Measurements from ENCODE around the gene STX18. TPM values are rescaled to one million over a fixed set of nuclear protein-coding genes. Genes with fewer than 3 reads are reported as not detected.

The STX18 gene
- total and polyA plus RNA-seq, 10 of the 15 experiments (the other 5 are each of a cell fraction or from before 2014, with no cell fraction given), result 8.2 to 46.6 (median 31.1) TPM

GRCh38 chr4:4504783-4505182, 37.1 kb downstream of the STX18 start (continued):
- no peak for TF ChIP-seq SUZ12 (IDR thresholded peaks at IDR 0.05; ENCODE audit: unreplicated experiment)
- no peak for TF ChIP-seq RFX5 (IDR thresholded peaks at IDR 0.05; ENCODE audit: low read depth, low read length)
- TF ChIP-seq USF2 (IDR thresholded peaks at IDR 0.05; ENCODE audit: borderline replicate concordance, low read depth, low read length), result no peak
- no peak for TF ChIP-seq MLLT1 (IDR thresholded peaks at IDR 0.05)
- TF ChIP-seq ZNF217 (IDR thresholded peaks at IDR 0.05), result no peak
- no peak for TF ChIP-seq JUNB (IDR thresholded peaks at IDR 0.05)
- no peak for TF ChIP-seq TCF7 (IDR thresholded peaks at IDR 0.05; ENCODE audit: borderline replicate concordance)

- POLR2A ChIA-PET, result interaction anchor here (0.8 to 2.0 kb wide), 3 partner anchors 14 to 22 kb away, joined by 4 to 9 read pairs (median 5); no protein-coding TSS in a partner anchor
- Histone ChIP-seq H3K4me2 (ENCODE audit: control insufficient read depth, insufficient read depth) (peak overlapping the region; percentile 96), H3K27ac (ENCODE audit: control insufficient read depth, insufficient read depth) (peak overlapping the region; percentile 80), H3K9me3 (replicated peaks; ENCODE audit: control insufficient read depth, insufficient read depth, low read length) (no peaks in the 10 kb centered on the region), H2AFZ (ENCODE audit: control insufficient read depth, low read depth, low read length) (peak overlapping the region; percentile 48), H3K79me2 (ENCODE audit: control insufficient read depth, insufficient read depth, low read length) (peaks cover 18% of the 10 kb centered on the region), H3K9ac (ENCODE audit: control insufficient read depth, insufficient read depth, low read length) (peak overlapping the region; percentile 77), H3K4me3 (peak overlapping the region; percentile 52), H3K36me3 (ENCODE audit: control insufficient read depth in 2 of 2, insufficient read depth in 2 of 2, low read length in 1 of 2) (no peaks in the 10 kb centered on the region; a peak in 1 of 4 replicates), H4K20me1 (ENCODE audit: control insufficient read depth, insufficient read depth) (no peaks in the 10 kb centered on the region), H3K27me3 (replicated peaks in 1 of 2; ENCODE audit: control insufficient read depth in 2 of 2, insufficient read depth in 2 of 2, low read length in 1 of 2) (no peaks in the 10 kb centered on the region), H3K4me1 (ENCODE audit: control insufficient read depth, insufficient read depth, low read length) (peaks cover 9% of the 10 kb centered on the region)
- CTCF ChIA-PET, result interaction anchor here (0.5 to 4.8 kb wide), 8 partner anchors 9 to 221 kb away, joined by 3 to 32 read pairs (median 10); no protein-coding TSS in a partner anchor
- SMC1A ChIA-PET (ENCODE audit: uncharacterized antibody, unreplicated experiment), result interaction anchor here (1.0 to 6.0 kb wide), 12 partner anchors 9 to 40 kb away, joined by 3 to 35 read pairs (median 6); no protein-coding TSS in a partner anchor
- in situ Hi-C loops (cut with MboI) (no loop called here), intact Hi-C loops (cut with micrococcal nuclease; ENCODE audit: unreplicated experiment) (no loop called here)
- DNase-seq (ENCODE audit: low read depth, low spot score) (no peak), FAIRE-seq (peak; percentile 88), ATAC-seq (peak; percentile 90)
- no TSS peak for BruUV-seq (replicated peaks)
- 57% methylated on average over 10 of the region's 10 CpGs for WGBS (ENCODE audit: insufficient coverage, insufficient replicate concordance, low lambda C conversion rate, missing lambda C conversion rate)
- RAD21 ChIA-PET (ENCODE audit: unreplicated experiment), result interaction anchor here (0.8 to 3.0 kb wide), 8 partner anchors 11 to 37 kb away, joined by 3 to 18 read pairs (median 4); no protein-coding TSS in a partner anchor
- TF ChIP-seq CREB1 (IDR thresholded peaks at IDR 0.05; ENCODE audit: low read depth) (no peak), CEBPB (IDR thresholded peaks at IDR 0.05; ENCODE audit: borderline replicate concordance in 1 of 2, low read depth in 2 of 2, low read length in 2 of 2) (no peak), E4F1 (IDR thresholded peaks at IDR 0.05; ENCODE audit: borderline replicate concordance, partially characterized antibody) (no peak), FOXK2 (IDR thresholded peaks at IDR 0.05) (no peak), HCFC1 (IDR thresholded peaks at IDR 0.05; ENCODE audit: low read length) (0 out of 2 replicates have a peak, but pooled peaks have one; percentile 19), KDM1A (IDR thresholded peaks at IDR 0.05; ENCODE audit: borderline replicate concordance) (no peak), CREM (IDR thresholded peaks at IDR 0.05; ENCODE audit: low read depth) (no peak), IRF3 (IDR thresholded peaks at IDR 0.05) (no peak), ATF3 (IDR thresholded peaks at IDR 0.05; ENCODE audit: borderline replicate concordance, extremely low read depth, low read depth, low read length) (no peak)
Measured at GRCh38 chr4:4502694-4503311, 39.0 kb downstream of the STX18 start.
